Measurements from ENCODE around the gene SNAPC2.
"Not testable (repeated sequence)": the region's sequence is repeated elsewhere in the genome, so short reads cannot be mapped to it uniquely, and the experiment has no call there.

SNAPC2 gene

DNA sequence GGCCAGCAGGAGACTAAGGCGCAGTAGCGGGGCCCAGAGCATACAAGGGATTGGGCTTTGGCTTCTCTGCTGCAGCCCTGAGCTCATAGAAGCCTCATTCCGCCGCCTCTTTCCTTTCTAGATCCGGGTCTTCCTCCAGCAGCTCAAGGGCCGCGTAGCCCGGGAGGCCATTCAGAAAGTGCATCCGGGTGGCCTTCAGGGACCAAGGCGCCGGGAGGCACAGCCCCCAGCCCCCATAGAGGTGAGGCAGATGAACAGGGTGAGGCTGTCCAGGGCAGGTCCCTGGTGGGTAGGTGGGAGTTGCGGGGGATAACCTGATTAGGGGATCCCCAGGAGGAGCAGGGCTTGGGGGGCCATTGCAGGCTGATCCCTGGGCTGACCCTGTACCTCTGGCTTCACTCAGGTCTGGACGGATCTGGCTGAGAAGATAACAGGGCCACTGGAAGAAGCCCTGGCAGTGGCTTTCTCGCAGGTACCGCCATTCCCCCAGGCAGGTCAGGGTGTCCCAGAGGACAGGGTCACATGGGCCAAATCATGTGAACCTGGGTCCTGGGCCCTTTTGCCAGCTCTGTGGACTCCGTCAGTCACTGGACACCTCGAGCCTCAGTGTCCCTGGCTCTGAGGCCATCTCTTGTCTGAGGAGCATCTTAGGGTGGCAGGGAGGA lies 1.3 kb downstream of the SNAPC2 start:
- DNase-seq (ENCODE audit: low read depth in 1 of 2, low spot score in 1 of 2): no peak

DNA sequence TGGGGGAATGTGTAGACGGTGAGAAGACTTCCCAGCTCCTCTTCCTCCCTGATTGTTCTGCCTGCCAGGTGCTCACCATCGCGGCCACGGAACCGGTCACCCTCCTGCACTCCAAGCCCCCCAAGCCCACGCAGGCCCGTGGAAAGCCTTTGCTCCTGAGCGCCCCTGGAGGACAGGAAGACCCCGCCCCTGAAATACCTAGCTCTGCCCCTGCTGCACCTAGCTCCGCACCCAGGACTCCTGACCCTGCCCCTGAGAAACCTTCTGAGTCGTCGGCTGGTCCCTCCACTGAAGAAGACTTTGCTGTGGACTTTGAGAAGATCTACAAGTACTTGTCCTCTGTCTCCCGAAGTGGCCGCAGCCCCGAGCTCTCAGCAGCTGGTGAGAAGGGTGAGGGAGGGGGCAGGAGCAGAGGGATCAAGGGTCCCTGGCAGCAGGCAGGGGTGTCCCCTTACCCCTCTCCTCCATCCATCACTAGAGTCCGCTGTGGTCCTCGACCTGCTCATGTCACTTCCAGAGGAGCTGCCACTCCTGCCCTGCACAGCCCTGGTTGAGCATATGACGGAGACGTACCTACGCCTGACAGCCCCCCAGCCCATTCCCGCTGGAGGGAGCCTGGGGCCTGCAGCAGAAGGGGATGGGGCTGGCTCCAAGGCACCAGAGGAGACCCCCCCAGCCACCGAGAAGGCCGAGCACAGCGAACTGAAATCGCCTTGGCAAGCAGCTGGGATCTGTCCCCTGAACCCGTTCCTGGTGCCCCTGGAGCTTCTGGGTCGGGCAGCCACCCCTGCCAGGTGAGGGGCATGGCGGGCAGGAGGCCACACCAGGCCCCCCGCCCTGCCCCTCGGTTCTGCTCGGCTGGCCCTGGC lies 2.1 kb downstream of the SNAPC2 start:
- DNase-seq (ENCODE audit: low read depth in 1 of 2, low spot score in 1 of 2): no peak

DNA sequence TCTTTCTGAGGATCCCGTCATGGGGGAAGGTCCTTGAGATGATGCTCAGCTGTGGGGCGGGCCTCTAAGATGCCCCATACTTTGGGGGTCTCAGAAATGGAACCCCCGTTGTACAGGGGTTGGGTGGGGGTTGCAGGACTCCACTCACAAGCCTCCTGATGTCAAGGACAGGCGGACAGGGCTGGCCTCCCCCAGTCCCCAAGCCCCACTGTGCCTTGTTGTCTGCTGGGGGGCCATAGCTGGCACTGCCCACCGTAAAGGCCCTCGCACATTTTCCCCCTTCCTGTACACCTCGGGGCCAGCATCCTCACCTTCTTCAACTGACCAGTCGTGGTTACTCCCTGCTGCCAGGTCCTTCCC lies 2.7 kb downstream of the SNAPC2 start:
- no peak for DNase-seq (ENCODE audit: low read depth in 1 of 2, low spot score in 1 of 2)

DNA sequence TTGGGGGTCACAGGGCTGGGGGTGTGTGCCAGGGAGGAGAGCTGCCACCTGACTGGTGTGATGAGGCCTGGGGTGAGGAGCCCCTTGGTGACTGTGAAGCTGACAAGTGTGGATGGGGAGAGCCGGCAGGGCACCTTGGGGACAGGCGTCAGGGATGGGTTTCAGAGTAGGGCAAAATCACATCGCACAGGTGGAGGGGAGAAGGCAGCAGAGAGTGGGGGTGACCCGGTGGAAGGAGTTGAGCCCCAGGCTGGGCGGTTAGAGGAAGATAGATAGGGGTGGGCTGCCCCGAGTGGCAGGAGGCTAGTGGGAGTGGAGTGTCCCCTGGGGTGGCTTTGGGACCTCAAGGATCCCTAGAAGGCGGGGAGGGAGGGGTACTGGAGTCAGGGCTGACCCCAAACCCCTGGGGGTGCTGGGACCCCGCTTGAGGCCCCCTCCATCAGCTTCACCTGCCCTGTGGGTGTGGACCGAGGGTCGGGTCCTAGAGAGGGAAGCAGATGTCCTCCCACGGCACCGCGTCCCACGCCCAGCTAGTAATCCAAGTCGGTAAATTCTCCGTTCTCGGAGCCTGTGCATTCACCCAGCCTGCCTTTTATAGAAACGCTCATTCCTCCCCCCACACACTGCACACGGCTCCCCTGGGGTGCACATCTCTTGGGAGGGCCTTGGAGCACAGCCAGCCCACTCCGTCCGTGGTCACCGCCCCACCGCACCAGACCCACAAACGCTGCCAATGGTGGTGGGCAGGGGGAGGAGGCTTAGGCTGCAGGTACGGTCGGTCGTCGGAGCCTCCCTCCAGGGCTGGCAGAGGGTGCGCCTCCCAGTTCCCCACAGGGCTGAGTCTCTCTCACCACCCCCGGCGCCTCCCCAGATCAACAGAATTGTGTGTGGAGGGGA lies 3.4 kb downstream of the SNAPC2 start:
- no peak for DNase-seq (ENCODE audit: low read depth in 1 of 2, low spot score in 1 of 2)

DNA sequence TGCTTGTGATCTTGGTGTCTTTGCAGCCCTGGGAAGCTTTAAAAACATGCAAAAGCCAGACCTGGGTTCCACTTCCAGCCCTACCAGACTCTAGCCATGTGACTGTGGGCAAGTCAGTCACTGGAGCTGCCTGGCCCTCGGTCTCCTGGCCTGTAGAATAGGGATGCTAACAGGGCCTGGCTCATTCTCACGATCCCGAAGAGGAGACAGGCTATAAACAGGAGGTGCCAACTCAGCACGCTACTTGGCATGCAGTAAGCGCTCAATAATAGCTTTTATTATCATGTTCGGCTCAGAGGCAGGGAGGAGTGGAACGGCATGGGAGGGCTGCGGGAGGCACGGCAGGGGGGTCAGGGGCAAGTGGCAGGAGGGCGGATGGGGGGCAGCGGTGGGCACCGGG lies 4.1 kb downstream of the SNAPC2 start:
- DNase-seq (ENCODE audit: low read depth in 1 of 2, low spot score in 1 of 2): no peak

DNA sequence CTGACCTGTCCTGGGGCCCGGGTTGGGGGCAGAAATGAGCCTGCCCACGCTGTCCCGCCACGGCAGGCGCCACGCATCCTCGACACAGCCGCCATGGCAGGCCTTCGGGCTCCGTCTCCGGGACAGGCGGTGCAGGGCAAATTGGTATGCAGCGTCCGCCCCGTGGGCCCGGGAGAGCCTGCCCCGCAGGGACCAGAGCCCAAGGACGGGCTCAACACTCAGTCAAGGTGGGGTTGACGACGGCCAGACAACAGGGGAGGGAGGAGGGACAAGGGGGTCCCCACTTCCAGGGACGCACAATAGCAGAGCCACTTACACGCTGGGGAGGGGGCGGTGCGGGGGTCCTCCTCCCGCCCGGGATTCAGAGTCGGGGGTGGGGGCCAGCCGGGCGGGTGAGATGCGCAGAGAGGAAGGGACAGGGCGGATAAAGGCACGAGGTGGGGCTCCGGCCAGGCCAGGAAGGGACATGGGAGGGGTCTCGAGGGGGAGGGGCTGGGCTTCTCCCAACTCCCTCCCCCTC lies 4.6 kb downstream of the SNAPC2 start:
- no peak for DNase-seq (ENCODE audit: low read depth in 1 of 2, low spot score in 1 of 2)

DNA sequence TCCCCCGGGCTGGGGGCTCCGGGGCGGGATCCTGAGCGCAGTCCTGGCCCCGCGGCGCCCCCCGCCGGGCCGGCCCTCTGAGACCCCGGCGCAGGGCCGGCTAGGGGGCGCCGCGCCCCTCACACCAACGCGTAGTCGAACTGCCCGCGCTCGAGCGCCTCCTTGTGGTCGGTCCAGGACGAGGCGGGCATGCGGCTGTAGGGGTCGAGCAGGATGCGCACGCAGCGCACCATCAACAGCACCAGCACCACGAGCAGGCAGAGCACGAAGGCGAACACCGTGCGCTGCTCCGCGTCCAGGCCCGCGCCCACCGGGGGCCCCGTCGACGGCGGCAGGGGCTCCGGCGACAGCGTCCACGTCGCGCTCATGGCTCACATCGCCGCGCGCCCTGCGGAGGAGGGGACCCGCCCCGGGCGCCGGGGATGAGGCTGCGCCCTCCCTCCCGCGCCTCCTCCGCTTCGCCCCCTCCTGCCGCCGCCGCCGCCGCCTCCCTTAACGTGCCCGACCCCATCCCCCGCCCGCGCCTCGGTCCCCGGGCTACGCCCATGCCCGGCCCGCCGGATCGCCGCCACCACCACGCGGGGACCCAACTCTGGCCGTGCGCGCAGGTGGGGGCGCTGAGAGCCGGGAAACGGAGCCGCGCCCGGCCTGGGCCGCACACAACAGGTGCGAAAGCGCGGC lies 5.2 kb downstream of the SNAPC2 start:
- DNase-seq (ENCODE audit: low read depth in 1 of 2, low spot score in 1 of 2): peak; percentile 47 to 67

DNA sequence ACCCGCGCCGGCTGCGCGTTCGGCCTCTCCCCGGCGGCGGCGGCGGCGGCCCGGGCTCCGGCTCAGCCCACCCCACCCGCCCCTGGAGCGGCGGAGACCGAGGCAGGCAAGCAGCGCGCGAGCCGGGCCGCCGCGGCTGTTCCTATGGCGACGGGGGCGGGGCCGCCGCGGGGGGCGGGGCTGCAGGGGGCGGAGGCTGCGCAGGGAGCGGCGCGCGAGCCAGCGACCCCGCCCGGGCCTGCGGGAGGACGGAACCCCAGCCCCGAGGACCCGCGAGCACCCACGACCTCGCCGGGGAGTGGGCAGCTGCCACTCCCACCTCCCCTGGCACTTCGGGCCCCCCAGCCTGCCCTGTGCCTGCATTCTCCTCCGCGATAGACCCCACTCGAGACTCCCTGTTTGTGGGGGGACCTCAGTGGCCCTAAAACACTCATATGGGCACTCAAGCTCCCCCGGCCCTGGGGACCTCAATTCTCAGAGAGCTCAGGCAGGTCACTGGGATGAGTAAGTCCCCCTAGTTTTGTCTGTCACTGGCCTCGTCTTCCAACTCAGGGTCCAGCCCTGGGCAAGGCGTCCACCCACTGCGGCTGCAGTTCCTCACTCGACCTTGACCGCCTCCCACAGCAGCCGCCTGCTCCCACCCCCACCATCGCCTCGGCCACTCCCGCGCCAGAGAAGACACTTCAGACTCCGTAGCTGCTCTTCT lies 6.0 kb downstream of the SNAPC2 start, which contains the start of gene CTXN1:
Gene CTXN1, minus strand, starts transcription at position 115 of the 706 bp plus-strand sequence. CDS start 597 bp downstream, outside the sequence.
- peak; percentile 71 to 83 for DNase-seq (ENCODE audit: low read depth in 1 of 2, low spot score in 1 of 2)

DNA sequence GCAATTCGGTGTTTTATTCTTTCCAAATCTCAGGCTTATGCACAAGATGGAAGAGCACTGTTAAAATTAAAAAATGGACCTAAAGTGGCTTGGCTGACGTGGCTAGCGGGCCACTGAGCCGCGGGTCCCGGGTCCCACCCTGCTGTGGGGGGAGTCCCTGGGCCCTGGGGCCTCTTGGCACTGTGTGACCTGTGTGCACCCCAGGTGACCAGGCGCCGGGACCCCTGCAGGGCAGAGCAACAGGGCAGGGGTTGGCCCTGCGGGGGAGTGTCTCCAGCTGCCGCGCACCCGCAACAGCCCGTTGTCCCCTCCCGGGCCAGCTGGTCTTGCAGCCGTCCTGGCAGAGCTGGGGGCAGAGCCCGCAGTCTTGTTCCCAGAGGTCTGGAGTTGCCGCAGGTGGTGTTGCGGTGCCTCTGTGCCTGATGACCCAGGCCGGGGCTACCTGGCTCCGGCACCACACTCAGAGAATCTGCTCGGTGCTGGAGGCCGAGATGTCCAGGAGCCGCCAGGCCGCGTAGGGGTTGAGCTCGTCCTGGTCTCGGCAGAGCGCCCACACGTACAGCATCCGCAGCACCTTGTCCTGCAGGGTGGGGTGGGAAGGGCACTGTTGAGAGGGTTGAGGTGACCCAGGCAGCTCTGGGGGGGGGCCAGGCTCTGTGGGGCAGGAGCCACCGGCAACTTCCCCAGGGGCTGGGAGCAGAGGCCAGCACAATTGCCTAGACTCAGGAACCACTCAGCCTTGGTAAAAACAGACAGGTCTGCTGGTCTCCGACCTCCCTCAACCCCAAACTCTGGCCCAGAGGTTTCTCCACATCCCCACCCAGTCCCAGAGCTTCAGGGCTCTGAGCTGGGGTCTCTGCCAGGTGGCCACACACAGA lies 6.8 kb downstream of the SNAPC2 start:
- DNase-seq (ENCODE audit: low read depth in 1 of 2, low spot score in 1 of 2): no peak

DNA sequence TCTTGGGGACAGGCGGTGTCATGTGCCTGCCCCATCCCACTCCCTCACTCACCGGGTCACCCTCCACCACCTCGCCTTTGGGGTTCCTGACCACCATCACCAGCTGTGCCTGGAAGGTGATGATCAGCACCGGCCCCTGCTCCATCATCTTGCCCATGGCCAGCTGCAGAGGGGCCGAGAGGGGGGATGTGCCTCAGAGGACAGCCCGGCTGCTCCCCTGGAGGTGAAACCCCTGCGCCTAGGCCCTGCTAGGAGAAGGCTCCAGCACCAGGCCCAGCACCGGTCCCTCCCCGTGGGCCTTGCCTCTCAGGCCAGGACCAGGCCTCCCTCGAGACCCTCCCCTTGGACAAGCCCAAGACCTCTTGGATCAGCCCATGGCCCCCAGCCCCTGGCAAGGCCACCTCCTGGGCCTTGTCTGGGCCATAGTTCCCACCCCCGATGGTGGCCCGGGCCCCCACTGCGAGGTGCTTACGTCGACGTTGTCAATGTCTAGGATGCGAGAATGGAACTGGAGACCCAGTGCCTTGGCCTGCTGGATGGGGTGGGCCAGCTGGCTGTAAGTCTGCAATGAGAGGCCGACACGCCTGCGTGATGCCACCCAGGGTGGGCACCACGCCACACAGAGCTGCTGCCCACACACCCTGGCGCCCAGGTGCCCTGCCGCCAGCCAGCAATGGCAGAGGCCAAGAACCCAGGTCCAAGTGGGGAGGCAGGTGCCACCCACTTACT lies 7.6 kb downstream of the SNAPC2 start:
- DNase-seq (ENCODE audit: low read depth in 1 of 2, low spot score in 1 of 2): no peak

DNA sequence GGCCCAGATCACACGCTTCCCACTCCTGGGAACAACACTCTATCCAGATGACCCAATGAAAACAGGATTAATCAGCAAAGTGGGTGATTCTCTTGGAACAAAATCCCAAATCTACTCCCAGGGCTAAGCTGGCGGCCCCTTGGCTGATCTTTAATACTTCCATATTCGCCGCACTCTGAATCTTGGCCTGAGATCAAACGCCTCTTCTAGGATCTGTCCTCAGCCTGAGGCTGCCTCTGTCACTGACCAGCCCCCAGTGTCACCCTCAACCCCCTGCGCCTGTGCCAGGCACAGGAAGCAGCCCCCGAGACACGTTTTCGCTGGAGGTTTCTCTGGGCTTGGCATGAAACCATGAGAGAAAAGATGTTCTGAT lies 8.2 kb downstream of the SNAPC2 start:
- DNase-seq (ENCODE audit: low read depth in 1 of 2, low spot score in 1 of 2): no peak

DNA sequence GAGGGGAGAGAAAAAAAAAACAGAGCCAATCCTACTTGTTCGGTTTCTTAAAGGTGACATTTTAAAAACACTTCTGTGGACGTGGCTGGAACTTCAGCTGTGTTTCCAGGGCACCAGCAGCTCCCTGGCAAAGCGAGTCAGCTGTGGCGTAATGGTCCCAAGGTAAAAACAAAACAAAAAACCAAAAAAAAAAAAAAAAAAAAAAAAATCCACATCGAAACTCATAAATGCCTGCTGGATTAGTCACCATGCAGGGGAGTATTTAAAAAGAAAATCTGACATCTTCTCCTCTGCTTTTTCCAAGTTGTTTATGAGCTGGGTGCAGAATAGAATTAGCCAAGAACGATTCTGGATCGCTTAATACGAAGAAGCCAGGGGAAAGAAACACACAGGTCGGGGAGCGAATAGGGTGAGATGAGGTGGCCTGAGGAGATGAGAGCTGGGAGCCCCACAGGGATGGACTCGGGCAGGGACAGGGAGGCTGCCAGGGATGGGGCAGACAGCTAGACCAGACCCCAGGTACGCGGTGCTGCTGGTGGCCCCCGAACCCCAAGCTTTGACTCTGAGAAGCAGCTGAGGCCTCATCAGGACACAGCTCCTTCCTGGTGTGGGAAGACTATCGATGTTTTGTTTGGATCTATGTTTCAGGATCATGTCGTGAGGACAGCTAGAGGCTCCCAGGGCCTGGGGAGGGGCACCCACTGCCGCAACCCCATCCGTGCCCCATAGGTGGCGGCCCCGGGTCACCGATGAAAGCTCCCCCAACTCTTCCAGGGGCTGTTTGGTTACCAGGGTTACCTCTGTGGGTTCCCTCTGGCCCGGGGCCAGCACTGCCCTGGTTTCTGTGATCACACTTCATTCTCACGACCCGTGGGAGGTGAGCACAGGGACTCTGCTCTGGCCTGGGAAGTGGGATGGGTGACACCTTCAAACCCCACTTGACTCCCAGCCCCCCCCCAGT lies 8.9 kb downstream of the SNAPC2 start:
- DNase-seq (ENCODE audit: low read depth in 1 of 2, low spot score in 1 of 2): peak; percentile 47 to 48

DNA sequence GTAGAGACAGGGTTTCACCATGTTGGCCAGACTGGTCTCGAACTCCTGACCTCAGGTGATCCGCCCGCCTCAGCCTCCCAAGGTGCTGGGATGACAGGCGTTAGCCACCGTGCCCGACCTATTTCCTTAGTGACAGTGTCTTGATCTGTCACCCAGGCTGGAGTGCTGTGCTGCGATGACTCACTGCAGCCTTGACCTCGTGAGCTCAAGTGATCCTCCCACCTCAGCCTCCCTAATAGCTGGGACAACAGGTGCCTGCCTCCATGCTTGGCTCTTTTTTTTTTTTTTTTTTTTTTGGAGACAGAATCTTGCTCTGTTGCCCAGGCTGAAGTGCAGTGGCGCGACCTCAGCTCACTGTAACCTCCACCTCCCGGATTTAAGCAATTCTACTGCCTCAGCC lies 9.9 kb downstream of the SNAPC2 start:
- DNase-seq (ENCODE audit: low read depth in 1 of 2, low spot score in 1 of 2): not testable (repeated sequence)

DNA sequence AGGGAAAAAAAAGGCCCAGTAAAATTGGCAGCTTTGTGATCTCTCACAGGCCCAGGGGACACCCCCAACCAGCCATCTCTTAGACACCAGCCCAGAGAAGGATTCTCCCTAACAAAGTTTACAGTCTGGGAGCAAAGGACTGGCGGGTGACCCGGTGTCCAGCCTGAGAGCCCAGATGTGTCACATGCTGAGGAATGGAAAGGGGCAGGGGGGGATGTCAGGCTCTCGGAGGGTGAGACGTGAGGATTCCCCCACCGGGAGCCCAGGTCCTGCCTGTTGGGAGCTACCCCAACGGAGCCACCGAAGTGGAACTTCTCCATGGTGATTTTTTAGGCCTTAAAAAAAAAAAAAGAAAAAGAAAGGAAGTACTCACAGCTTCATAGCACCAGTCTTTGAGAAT lies 10.6 kb downstream of the SNAPC2 start:
- no peak for DNase-seq (ENCODE audit: low read depth in 1 of 2, low spot score in 1 of 2)

DNA sequence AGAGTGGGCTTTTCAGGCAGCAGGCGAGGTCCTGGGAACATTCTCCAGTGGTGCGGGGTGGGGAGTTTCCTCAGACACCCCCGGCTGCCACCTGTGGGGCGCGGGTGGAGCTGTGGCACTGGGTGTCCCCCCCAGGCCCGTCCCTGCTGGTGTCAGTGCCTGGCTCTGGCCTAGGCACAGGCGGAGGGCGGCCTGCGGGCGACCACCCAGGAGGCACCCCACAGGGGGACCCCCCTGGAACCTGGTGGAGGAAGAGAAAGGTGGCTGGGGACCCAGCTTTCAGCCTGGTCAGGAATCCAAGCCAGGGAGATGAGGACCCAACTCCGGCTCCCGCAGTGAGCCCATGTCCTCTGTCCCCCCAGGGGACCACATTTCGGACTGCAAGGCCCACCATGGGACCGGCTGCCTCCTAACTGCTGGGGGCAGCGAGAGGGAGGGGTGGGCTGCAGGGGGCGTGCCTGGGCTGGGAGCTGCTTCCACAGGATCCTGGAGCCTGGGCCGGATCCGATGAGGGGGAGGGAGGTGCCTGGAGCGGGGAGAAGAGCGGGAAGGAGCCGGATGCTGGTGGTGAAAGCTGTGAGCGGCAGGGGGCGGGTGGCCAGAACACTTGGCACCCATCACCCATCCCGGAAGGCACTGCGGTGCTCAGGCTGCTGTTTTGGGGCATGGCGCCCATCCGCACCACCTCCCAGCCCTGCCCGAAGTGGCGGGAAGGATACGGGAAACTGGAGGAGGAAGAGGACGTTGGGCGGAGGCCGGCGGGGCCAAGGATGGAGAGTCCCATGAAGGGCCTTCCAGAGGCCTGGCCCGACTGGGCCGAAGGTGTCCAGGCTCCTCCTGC lies 11.3 kb downstream of the SNAPC2 start:
- DNase-seq (ENCODE audit: low read depth in 1 of 2, low spot score in 1 of 2): no peak

DNA sequence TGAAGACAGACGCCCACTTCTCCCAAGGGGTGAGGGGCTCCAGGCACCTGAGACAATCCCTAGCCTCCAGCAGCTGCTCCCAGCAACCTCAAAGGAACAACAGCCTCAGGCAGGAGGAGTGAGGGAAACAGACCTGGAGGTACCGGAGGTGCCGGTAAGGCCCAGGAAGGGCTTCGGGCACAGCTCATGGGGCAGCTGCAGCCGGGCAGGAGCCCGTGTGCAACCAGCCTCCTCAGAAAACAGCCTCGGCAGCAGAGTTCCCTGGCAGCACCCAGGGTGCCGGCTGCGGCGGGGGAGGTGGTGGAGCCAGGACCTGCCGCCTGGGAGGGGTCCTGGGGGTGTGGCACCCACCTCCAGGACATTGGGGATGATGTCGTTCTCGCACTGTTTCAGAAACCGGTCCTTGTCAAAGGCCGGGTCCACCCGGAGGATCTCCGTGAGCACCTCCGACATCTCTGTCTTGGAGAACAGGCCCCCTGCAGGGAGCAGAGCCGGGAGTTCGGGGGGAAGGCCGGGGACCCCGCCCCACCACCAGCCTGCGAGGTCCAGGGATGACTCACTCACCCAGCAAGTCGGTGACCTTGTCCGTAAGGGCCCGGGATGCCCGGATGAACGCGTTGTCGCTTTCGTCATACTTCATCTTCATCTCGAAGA lies 12.3 kb downstream of the SNAPC2 start:
- DNase-seq (ENCODE audit: low read depth in 1 of 2, low spot score in 1 of 2): no peak
